NCI-H2081 treated with DMSO at 0.1 percent for 48 hours (cell line): ENCODE data around the gene ARMH3.

Experiments used
- DNase-seq: peaks from one replicate; lab custom pipeline; 2025; lab: John Stamatoyannopoulos, UW

Gene ARMH3

GRCh38 chr10:101894742-101895141 is 161.2 kb downstream of the ARMH3 start:
- DNase-seq, result no peak

- no peak for DNase-seq
These were observed 161.7 kb downstream of the ARMH3 start for GRCh38 chr10:101894266-101894665.

- no peak for DNase-seq
These were observed 162.4 kb downstream of the ARMH3 start for GRCh38 chr10:101893510-101894120.

GRCh38 chr10:101892782-101893391 is 163.1 kb downstream of the ARMH3 start:
- no peak for DNase-seq

- DNase-seq, result peak; percentile 6
These were observed 166.4 kb downstream of the ARMH3 start for GRCh38 chr10:101889256-101890210.

GRCh38 chr10:101888251-101888949 is 167.6 kb downstream of the ARMH3 start:
- no peak for DNase-seq

GRCh38 chr10:101887775-101888174 is 168.2 kb downstream of the ARMH3 start:
- DNase-seq, result no peak

GRCh38 chr10:101886521-101887312 is 169.3 kb downstream of the ARMH3 start:
- no peak for DNase-seq

- no peak for DNase-seq
These were observed 174.8 kb downstream of the ARMH3 start for GRCh38 chr10:101881036-101881774.

GRCh38 chr10:101880232-101880573 is 175.8 kb downstream of the ARMH3 start:
- no peak for DNase-seq

- no peak for DNase-seq
These were observed 176.3 kb downstream of the ARMH3 start for GRCh38 chr10:101879456-101880231.

- DNase-seq, result no peak
These were observed 177.1 kb downstream of the ARMH3 start for GRCh38 chr10:101878869-101879268.

GRCh38 chr10:101875068-101875688 is 180.8 kb downstream of the ARMH3 start:
- DNase-seq, result no peak

GRCh38 chr10:101874252-101874651 is 181.7 kb downstream of the ARMH3 start:
- DNase-seq, result no peak

- DNase-seq, result no peak
These were observed 188.0 kb downstream of the ARMH3 start for GRCh38 chr10:101867931-101868330.

GRCh38 chr10:101859530-101859929 is 196.4 kb downstream of the ARMH3 start:
- DNase-seq, result no peak

GRCh38 chr10:101858723-101859500 is 197.1 kb downstream of the ARMH3 start:
- no peak for DNase-seq

- no peak for DNase-seq
These were observed 198.0 kb downstream of the ARMH3 start for GRCh38 chr10:101857802-101858476.
